ENCODE measurements around the gene GPR85. TPM values are rescaled to one million over a fixed set of nuclear protein-coding genes. Genes with fewer than 3 reads are reported as not detected.
"Not testable (repeated sequence)": the region's sequence is repeated elsewhere in the genome, so short reads cannot be mapped to it uniquely, and the experiment has no call there.

The GPR85 gene
- total RNA-seq, 1 donor from 2014 or later: 7.5 TPM

- DNase-seq (ENCODE audit: low read depth): no peak
Measured at GRCh38 chr7:113084496-113085172, 2.0 kb downstream of the GPR85 start.

- DNase-seq (ENCODE audit: low read depth): no peak
Measured at GRCh38 chr7:113083816-113084495, 2.7 kb downstream of the GPR85 start.

GRCh38 chr7:113083132-113083815, 3.4 kb downstream of the GPR85 start:
- DNase-seq (ENCODE audit: low read depth): no peak

DNA sequence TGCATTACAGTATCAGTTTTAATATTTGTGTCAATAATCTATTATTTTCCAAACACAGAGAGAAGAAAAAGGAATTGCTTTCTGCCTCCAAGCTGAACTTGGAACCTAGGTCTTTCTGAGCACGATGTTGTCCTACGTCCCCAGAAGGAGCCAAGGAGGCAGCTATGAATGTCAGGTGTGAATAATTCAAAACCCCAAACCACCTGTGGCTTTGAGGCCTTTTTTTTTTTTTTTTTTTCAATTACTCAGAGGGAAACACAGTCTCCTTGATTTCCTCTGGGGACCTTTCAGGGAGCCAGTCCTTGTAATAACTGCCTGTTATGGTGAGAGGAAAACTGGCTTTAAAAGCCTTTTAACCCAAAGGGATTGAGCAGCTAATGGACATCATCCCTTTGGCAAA, 8.3 kb downstream of the GPR85 start:
- DNase-seq (ENCODE audit: low read depth): no peak

DNA sequence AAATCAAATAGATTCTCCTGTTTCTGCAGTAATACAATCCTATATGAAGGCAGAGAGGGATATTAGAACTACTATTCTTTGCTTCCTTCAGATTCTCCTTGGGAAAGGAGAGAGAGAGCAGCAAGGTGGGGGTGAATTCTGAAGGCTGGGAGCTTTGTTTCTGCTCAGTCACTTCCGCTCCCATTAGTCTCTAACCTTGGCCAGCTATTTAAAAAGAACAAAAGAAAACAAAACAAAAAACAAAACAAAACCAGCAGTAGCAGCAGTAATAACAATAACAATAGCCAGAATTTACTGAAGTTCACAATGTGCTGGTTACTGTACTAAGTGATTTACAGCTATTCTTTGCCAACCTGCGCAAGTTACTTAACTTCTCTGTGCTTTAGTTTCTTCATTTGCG, 9.9 kb downstream of the GPR85 start:
- no peak for DNase-seq (ENCODE audit: low read depth)

DNA sequence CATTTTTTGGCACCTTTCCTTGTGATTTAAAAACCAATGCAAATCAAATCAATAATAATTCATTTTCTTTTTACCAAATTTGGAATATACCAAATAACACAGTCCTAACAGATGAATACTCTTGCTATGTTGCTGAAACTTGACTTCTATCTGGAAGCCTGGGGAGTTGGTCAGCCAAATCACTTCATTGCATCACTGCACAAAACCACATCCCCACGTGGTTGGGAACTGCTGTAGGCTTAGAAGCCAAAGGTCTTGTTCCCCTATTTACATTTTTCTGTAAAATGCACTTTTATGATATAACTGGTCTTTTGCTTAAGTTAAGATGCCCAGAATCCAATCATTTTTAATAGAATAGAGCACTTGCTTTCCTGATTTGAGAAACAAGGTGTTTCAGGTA, 15.2 kb downstream of the GPR85 start:
- no peak for DNase-seq (ENCODE audit: low read depth)

DNA sequence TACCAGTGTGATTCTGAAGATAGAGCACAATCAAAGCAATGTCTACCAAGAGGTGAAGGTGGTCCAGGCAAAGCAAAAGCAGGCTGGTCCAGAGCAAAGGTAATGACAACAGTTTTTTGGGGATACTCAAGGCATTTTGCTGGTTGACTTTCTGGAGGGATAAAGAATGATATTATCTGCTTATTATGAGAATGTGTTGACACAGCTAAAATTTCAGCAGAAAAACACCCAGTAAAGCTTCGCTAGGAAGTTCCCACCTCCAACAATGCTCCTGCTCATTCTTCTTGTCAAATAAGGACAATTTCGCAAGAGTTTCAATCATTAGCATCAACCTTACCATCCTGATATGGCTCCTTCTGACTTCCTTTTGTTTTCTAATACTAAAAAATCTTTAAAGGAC, 24.1 kb downstream of the GPR85 start:
- no peak for DNase-seq (ENCODE audit: low read depth)

- no peak for DNase-seq (ENCODE audit: low read depth)
Measured at GRCh38 chr7:113060100-113060499, 26.5 kb downstream of the GPR85 start.

- DNase-seq (ENCODE audit: low read depth): no peak
Measured at GRCh38 chr7:113054938-113055337, 31.7 kb downstream of the GPR85 start.

DNA sequence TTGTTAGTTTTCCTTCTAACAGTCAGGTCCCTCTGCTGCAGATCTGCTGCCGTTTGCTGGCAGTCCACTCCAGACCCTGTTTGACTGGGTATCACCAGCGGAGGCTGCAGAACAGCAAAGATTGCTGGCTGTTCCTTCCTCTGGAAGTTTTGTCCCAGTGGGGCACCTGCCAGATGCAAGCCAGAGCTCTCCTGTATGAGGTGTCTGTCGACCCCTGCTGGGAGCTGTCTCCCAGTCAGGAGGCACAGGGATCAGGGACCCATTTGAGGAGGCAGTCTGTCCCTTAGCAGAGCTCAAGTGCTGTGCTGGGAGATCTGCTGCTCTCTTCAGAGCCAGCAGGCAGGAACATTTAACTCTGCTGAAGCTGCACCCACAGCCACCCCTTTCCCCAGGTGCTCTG, 32.4 kb downstream of the GPR85 start:
- DNase-seq (ENCODE audit: low read depth): not testable (repeated sequence)

- not testable (repeated sequence) for DNase-seq (ENCODE audit: low read depth)
Measured at GRCh38 chr7:113049221-113049620, 37.4 kb downstream of the GPR85 start.

DNA sequence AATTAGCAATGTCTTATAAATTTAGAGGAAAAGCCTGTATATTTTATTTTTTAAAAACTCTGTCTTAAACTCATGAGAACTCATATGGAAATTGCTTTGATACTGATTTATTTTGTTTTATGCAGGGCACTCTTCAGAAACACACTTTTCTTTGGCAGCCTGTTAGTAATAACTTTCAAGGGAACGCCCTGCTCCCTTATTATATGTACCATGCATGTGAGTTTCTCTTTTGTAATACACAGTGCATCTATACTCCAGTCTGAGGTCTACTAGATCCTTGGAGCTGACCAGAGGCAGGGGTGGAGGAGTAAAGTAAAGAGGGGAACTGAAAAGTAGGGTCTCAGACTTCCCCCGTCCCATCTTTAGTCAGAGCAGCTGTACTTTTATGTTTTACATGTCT, 40.2 kb downstream of the GPR85 start:
- DNase-seq (ENCODE audit: low read depth): no peak

DNA sequence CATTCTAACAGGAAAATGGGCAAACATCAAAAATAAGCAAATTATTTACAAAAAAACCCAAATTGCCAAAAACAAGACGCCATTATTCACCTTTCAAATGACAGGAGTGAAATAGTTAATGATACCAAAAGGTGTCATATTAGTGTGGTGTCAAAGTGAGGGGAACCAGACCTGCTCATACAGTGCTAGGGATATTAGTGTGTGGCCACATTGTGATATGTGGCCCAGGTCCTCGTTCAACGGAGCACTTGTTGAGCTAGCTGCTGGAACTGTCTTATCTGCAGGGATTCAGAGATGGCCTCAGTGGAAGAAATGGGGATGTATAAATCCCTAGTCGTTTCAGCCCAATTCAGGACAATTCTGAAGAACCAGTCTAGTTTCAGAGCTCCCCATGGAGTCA, 41.2 kb downstream of the GPR85 start:
- DNase-seq (ENCODE audit: low read depth): no peak

DNA sequence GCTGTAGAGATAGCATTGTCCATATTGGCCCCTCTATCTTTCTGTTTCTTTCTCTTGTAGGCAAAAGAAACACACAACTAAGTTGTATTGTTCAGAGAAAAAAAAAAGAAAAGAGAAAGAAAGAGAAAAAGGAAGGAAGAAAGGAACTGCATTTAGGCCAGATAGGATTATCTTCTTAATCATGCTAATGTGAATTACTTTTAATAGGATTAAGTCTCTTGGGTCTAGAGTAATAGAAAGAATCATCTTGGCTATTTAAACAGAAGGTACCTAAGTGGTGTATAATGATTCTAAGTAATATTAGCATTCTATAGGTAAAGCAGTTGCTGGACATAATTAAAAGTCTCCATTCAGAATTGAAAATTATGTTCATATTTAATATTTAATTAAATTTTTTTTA, 42.2 kb downstream of the GPR85 start:
- DNase-seq (ENCODE audit: low read depth): no peak

DNA sequence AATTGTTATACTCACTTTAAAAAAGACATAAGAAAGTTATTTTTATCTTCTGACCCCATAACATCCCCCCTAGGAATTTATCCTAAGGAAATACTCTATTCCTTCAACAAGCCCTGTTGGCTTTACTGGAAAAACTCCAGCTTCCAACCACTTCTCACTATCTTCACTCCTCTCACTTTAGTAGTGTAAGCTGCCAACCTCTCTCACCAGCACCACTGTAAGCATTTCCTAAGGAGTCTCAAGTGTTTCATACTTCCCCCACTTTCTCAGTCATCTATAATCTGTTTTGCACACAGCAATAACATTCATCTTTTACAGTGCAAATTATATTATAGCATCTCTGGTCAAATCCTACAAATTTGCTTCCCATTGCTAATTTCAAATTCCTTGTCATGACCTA, 45.8 kb downstream of the GPR85 start:
- no peak for DNase-seq (ENCODE audit: low read depth)

GRCh38 chr7:113033959-113034358, 52.7 kb downstream of the GPR85 start:
- DNase-seq (ENCODE audit: low read depth): no peak

Other genes with a start within 250 kb of the GPR85 start
- 162 and 187 TPM in 2 replicates for gene SMIM30, start 31.7 kb upstream of the GPR85 start, total RNA-seq